Right renal pelvis (tissue), 4 donors: ENCODE measurements around the gene TEX10. TPM values are rescaled to one million over a fixed set of nuclear protein-coding genes. Genes with fewer than 3 reads are reported as not detected.
"Not testable (repeated sequence)": the region's sequence is repeated elsewhere in the genome, so short reads cannot be mapped to it uniquely, and the experiment has no call there.

Experiments
- DNase-seq, 4 donors: peaks; one replicate each; pipeline ENCODE4 v3.0.0-alpha.2; 2013; ENCODE audit warnings: low read depth in 4 of 4, low spot score in 3 of 4, missing footprints in 1 of 4
- polyA plus RNA-seq, 4 donors: library from polyadenylated mRNA; unstranded; fragments of 120-200 nt; gene quantifications; one replicate each; pipeline ENCODE4 v1.2.1, GENCODE V29; 2013; ENCODE audit not compliant: insufficient read length in 4 of 4

Gene TEX10
- polyA plus RNA-seq, 4 donors, result 36.4 to 45.7 (median 43.7) TPM

DNA sequence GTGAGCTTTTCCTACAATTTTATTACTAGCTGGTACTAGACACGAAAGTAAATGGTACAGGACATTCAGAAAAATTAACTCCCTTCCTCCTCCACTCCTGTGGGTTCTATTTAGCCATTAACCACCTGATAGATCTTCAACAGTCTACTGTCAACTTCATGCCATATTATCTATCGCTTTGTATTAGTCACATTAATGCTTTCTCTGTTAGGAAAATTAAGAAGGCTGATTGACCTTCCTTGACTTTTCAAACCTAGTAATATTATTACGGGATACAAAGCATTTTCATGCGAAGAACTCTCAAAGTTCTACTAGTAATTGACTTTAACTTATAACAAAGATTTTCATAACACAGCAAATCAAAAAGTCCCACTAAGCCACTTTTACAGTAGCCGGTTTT lies 1.2 kb downstream of the TEX10 start:
- DNase-seq, result no peak

DNA sequence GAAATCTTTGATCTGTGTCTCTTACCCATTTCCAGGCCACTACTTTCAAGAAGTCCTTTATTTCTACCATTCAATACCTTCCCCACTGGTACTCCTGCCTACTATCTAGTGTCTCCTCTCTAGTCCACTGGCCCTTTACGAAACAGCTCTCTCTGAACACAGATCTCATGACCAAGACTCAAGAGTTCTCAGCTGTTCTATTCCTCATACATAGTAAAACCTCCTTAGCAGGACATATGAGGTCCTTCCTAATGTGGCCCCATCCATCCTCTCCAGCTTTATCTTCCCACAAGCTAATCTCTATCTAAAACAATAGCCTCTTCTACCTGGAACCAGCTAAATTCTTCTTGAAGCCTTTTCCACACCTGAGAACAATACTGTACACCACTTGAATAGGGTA lies 2.6 kb downstream of the TEX10 start:
- no peak for DNase-seq

DNA sequence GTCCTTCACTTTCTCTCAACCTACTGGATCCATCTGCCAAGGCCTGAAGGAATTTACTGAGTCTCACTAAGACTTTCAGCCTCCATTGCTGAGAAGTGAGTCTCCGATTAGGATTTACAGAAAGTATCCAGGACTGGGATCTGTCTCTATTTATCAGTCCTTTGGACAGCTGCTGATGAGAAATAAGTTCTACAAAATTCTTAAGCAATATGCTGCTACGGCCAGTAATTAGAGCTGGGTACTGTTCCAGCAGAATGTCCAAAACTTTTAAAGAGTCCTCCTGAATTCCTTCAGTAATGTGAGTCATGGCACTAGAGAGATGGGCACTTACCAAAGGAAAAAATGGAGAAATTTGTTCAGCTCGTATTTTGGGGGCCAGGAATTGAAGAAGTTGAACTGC lies 5.9 kb downstream of the TEX10 start:
- no peak for DNase-seq

DNA sequence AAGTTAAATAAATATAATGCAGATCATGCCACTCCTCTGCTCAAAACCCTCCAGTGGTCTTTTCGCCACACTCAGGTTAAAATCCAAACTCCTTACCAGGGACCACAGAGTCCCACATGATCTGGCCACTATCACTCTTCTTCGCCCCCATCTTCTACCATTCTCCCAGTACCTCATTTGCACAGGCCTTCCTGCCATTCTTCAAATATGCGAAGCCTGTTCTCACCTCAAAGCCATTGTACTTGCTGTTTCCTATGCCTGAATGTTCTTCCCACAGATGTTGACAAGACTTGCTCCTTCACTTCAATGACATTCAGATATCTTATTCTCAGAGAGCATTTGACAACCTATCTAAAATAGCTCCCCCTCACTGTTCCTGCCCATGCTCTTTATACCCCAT lies 10.9 kb downstream of the TEX10 start:
- no peak for DNase-seq

DNA sequence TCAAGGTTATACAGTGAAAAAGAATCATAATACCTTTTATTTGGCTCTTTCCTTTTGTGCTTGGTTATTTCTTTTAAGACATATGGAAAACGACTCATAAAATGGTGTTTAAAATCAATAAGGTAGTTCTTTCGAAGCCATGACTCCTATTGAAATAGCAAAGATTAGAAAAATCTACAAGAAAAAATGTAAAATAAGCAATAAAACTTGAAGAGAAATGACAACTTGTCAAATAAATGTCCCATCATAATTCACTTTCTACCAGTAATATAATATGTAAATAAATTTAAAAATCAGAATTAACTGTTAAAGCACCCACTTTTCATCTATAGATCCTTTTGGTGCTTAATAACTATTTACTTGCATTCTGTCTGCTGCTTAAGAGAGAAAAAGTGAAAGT lies 12.5 kb downstream of the TEX10 start:
- no peak for DNase-seq

DNA sequence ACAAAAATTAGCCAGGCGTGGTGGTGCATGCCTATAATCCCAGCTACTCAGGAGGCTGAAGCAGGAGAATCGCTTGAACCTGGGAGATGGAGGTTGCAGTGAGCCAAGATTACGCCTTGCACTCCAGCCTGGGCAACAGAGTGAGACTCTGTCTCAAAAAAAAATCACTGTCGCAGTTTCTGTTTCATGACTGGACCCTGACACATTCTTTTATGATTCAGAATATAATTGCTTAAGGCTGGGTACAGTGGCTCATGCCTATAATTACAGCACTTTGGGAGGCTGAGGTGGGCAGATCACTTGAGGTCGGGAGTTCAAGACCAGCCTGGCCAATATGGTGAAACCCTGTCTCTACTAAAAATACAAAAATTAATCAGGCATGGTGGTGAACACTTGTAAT lies 14.0 kb downstream of the TEX10 start:
- DNase-seq, result not testable (repeated sequence)

DNA sequence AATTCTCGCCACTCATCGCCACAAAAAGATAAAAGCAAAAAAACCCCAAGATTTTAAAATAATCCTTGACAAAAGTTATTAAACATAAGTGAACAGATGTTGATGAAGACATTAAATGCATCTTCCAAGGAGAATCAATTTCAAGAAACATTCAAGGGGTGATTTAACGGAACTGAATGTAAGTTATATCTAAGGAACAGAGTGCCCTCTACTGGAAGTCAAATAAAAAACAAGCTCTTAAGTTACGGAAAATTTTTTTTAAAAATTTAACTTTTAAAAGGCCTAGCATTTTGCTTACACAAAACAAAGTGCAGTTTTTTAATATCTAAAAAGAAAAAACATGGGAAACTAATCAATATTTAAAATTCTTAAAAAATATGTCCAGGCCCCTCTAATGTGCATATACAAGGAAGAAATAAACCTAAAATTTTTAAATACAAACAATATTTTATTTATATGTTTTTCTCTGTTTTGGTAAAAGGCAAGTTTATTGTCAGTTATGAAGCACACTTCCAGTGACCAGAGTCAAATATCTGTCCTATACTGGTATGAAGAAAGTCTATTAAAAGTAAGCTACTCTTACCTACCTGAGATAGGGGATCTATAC lies 28.0 kb downstream of the TEX10 start:
- DNase-seq, result peak in 2 of 4 donors; percentile 8

DNA sequence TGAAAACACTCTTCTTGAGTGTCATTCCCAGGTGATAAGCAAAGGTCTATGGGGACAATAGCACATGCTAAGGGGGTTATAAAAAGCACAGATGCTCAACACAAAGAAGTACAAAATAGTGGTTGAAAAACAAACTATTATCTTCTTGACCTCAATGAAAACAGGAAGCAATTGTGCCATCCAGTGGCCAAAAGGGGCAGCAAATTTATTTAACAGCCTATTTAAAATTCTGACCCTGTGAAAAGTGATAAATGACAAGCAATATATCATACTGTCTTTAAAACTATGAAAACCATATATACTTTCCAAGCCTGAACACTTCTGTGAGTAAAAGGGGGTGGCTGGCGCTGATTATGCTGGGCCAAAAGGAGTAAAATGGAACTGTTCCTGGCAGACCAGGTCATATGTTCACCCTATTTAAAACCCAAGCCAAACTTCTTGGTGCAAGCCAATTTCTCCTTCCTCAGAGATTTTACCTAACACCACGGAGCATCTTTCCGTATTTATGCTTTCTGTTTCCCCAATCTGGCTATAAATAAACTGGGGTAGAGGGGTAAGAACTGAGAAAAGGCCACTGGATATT lies 29.7 kb downstream of the TEX10 start:
- peak in 3 of 4 donors; percentile 5 to 14 (median 8) for DNase-seq

DNA sequence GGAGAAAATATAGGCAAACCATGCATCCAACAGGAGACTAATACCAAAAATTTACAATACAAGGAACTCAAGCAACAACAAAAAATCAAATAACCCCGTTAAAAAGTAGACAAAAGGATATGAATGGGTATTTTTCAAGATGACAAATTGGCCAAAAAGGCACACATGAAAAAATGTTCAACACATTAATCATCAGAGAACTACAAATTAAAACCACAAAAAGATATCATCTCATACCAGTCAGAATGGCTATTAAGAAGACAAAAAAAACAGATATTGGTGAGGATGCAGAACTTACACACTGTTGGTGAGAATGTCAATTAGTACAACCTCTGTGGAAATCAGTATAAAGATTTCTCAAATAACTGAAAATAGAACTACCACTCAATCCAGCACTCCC lies 35.0 kb downstream of the TEX10 start:
- DNase-seq, result no peak

DNA sequence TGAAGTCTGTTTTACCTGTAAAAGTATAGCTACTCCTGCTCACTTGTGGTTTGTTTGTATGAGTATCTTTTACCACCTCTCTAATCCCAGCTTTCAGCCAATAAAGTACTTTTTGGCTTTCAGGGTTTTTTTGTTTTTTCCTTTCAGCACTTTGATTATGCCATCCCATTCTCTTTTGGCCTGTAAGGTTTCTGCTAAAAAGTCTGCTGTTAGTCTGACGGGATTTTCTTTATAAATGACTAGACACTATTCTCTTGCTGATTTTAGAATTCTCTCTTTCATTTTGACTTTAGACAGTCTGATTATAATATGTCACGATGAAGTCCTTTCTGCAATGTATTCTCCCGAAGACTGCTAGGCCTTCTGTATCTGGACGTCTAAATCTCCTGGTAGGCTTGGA lies 37.2 kb downstream of the TEX10 start:
- no peak for DNase-seq

DNA sequence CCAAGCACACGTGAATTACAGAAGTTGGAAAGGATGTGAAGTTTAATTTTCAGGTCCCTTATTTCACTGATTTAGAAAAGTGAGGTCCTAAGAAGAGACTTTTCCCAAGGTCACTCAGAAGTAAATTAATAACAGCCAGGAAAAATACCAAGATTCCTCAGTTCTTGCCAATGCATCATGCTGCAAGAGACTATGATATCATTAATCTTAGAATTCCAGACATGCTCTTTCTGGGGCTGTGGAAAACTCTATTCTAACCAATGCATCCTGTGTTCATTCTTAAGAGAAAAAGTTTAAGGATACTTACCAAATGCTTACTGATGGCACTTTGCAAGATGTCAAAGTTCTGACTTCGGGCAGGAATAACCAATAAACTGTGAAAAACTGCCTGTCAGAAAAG lies 42.8 kb downstream of the TEX10 start:
- DNase-seq, result no peak

DNA sequence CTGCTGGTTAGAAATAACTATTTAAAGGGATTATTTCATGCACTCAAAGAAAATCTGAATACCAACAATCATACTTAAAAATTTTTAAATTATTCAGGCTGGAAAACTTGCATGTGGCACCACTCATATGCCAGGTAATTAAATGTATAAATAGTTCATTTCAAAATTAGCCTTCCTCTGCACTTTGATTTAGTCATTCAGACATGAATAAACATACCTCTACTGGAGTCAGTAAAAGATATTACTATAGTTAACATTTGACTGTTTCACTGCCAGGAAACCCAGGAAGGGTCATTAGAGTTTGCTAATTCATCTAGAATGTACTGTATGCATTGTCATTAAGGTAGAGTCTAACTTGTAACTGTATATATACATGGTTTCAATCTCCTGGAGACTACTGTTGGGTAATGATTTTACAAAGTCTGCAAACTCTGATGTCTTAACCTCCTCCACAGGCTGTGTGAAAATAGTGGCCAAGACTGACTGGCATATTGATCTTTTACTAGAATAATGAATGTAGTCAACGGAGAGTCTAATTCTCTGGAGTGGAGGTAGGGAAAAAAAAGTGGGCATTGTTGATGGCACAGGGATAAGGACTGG lies 43.7 kb downstream of the TEX10 start:
- DNase-seq, result no peak

DNA sequence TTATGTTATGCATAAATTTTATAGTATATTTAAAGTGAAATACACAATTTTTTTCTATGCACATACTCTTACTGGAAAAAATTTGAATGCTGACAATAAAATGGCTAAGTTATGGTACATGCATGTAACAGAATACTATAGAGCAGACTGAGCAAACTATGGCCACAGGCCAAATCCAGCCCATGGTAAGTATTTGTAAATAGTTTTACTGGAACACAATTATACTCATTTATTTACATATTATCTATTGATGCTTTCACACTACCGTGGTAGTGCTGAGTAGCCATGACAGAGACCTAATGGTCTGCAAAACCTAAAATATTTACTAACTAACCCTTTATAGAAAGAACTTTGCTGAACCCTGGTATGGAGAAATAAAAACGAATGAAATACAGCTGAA lies 45.7 kb downstream of the TEX10 start:
- no peak for DNase-seq

DNA sequence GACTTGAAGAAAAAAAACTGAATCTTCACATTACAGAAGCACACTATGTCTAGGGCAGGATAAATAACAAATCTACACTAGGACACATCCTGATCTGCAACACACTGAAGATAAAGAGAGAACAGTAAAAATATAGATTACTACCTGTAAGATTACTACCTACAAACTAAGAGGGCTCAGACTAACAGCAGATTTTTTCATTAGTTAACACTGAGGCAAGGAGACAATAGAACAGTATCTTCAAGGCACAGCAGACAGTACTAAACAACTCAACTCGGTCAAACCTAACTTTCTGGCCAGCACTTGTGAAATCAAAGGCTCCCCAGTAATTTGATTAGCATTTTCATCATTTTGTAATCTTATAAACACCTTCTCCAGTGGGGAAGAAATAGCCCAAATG lies 46.5 kb downstream of the TEX10 start:
- DNase-seq, result no peak

DNA sequence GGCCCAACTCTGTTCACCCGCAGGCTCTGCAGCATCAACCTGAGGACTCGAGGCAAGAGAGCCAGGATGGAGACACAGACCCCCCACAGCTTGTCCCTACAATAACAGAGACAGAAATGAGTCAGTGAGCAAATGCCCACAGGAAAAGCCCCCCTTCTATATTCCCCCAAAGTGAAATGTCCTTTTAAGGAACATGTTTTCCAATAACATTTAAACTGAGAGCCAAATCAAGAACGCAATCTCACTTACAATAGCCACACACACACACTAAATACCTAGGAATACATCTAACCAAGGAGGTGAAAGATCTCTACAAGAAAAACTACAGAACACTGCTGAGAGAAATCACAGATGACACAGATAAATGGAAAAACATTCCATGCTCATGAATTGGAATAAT lies 49.0 kb downstream of the TEX10 start:
- DNase-seq, result no peak

DNA sequence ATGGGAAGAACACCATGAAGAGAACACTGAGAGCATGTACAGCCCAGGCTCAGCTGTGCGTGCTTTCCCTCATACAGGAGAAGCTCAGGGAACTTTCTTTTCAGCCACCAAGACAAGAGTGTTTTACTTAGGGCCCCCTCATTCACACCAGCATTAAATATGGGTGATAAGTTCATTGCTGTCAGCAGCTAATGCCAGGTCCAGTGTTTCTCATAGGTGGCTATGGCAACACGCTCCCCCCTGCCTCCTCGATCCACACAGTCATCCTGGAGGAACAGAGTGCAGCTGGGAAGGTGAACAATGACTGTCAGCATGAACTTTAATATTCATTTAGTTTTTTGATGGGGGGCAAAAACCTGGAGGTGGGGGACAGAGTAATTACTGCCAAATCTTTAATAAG lies 54.4 kb downstream of the TEX10 start:
- DNase-seq, result no peak

DNA sequence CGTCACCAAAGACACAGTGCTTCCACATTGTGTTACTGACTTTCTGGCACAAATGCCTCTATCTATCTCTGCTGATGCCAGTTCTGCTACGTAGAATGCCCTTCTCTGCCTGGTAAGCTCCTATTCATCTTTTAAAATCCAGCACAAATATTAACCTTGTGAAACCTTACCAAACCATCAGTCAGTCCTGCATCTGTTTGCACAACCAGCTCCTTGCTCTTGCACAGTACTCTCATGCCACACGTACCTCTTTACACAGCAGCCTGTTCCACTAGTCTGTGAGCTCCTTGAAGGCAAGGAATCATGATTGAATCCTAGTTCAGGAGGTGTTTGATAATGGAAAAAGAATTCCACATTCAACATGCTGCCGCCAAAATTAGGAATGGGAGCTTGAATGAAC lies 56.3 kb downstream of the TEX10 start:
- DNase-seq, result no peak

DNA sequence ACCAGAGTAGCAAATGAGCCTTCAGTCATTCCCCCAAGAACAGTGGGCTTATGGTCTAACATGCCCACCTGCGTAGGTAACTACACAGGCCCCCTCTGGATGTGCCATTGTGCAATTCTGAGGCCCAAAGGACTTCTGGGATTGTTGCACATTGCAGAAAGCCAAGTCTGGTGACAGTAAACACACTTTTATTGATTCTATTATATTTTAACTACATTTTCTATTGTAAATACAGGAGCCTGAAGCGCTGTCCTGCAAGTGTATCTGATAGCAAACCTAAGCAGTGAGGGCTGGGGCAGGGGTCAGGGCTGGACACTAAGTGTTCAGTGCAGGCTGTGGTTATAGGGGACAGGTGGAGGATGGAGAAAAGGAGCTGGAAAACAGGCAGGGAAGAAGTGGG lies 57.5 kb downstream of the TEX10 start:
- no peak for DNase-seq

DNA sequence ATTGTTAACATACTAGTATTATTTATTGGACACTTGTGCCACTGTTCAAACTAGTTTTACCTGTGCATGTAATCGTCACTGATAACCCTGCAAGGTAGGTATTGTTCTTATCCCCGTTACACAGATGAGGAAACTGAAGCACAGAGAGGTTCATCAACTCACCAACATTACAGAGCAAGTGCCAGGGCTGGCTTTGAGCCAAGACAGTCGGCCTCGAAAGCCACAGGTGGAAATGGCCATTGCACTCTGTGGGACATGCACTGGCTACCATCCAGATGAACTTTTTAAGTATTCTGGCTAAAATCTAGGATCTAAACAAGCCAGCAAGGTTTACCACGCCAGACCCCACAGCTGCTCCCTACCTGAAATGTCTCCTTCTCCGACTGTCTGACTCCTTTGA lies 57.9 kb downstream of the TEX10 start:
- no peak for DNase-seq

DNA sequence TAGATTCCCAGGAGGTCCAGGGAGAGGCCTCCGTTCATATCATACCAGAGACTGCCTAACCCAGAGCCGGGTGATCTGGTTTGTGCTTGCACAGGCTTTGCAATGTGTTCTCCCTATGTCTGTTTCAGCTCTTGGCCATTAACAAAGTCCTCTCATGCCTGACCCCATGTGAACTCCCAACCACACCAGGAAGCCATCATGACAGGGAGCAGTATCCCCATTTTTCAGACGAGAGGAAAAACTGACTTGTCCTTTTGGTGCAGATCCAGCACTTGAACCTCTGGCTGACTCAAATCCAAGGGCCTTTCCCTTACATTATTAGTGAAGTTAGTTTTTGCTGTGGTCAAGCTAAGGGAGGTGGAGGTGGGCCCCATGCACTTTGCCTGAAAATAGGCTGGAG lies 58.4 kb downstream of the TEX10 start:
- no peak for DNase-seq

DNA sequence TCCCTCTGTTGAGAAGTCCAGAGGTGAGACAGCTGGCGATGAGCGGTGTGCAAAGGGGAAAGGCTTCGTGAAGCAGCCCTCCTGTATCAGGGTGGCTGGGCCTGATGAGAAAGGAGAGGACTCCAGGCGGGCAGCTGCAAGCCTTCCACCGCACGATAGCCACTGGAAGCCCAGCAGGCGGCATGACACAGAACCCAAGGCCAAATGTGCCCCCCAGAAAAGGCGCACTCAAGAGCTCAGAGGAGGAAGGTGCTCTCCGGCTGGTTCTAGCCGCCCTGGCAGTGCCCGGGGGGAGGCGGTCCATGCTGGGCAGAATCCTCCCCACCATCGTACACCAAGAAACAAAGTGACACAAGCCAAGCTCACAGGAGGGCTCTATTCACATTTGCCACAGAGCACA lies 60.3 kb downstream of the TEX10 start:
- no peak for DNase-seq

DNA sequence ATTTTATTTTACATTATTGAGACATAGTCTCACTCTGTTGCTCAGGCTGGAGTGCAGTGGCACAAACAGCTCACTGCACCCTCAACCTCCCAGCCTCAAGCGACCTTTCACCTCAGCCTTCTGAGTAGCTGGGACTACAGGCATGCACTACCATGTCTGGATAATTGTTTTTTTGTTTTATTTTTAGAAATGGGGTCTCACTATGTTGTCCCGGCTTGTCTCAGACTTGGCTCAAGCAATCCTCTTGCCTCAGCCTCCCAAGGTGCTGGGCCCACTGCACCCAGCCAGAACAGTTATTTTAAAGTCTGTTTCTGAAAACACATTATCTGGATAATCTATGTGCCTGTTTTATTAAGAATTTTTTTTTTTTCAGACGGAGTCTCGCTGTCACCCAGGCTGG lies 62.0 kb downstream of the TEX10 start:
- DNase-seq, result no peak

DNA sequence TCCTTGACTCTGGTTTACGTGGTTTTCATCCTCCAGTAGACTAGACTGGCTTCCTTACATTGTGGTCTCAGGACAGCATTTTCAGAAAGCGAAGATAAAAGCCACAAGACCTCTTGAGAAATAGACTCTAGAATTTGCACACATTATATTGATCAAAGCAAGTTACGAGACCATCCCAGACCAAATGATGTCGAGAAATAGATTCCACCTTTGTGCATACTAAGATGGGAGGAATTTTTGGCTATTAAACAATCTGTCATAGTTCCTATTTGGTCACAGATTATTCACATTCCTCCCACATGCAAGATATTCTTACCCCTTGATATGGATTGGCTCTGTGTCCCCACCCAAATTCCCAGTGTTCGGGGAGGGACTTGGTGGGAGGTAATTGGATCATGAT lies 65.6 kb downstream of the TEX10 start:
- DNase-seq, result no peak
